ENCODE measurements around the gene PLXNA3.

The PLXNA3 gene

GRCh38 chrX:154435171-154435733, 22.8 kb upstream of the PLXNA3 start:
- no peak for DNase-seq

GRCh38 chrX:154436374-154436982, 21.6 kb upstream of the PLXNA3 start:
- DNase-seq = no peak

GRCh38 chrX:154436983-154437752, 20.9 kb upstream of the PLXNA3 start, which contains the start of gene GDI1:
GDI1 (plus strand) TSS chrX:154437154; CDS start chrX:154437255, 101 bp downstream.
- peak; percentile 19 to 29 for DNase-seq

GRCh38 chrX:154437971-154438893, 19.8 kb upstream of the PLXNA3 start:
- DNase-seq = no peak

- DNase-seq = no peak
Observed at GRCh38 chrX:154439841-154440240, 18.2 kb upstream of the PLXNA3 start.

- DNase-seq = no peak
Observed at GRCh38 chrX:154440623-154441357, 17.3 kb upstream of the PLXNA3 start.

GRCh38 chrX:154441564-154441963, 16.5 kb upstream of the PLXNA3 start:
- no peak for DNase-seq

- no peak for DNase-seq
Observed at GRCh38 chrX:154441984-154442707, 15.9 kb upstream of the PLXNA3 start.

- no peak for DNase-seq
Observed at GRCh38 chrX:154443479-154443910, 14.6 kb upstream of the PLXNA3 start.

- peak; percentile 56 to 60 for DNase-seq
Observed at GRCh38 chrX:154443992-154444754, 13.9 kb upstream of the PLXNA3 start, which contains the start of gene FAM50A. FAM50A (plus strand) TSS chrX:154444141; CDS start chrX:154444236, 95 bp downstream.

GRCh38 chrX:154444755-154445246, 13.3 kb upstream of the PLXNA3 start:
- no peak for DNase-seq

GRCh38 chrX:154445776-154446175, 12.3 kb upstream of the PLXNA3 start:
- DNase-seq = no peak

- no peak for DNase-seq
Observed at GRCh38 chrX:154446430-154446829, 11.7 kb upstream of the PLXNA3 start.

GRCh38 chrX:154448484-154448883, 9.6 kb upstream of the PLXNA3 start:
- no peak for DNase-seq

GRCh38 chrX:154449618-154450017, 8.5 kb upstream of the PLXNA3 start:
- no peak for DNase-seq

GRCh38 chrX:154450312-154450711, 7.8 kb upstream of the PLXNA3 start:
- DNase-seq = no peak

GRCh38 chrX:154452823-154453222, 5.3 kb upstream of the PLXNA3 start:
- no peak for DNase-seq

- peak; percentile 8 to 12 for DNase-seq
Observed at GRCh38 chrX:154457491-154458115, 478 bp upstream of the PLXNA3 start.

- no peak for DNase-seq
Observed at GRCh38 chrX:154458954-154459778, 1.1 kb downstream of the PLXNA3 start.

Data from inflammatory macrophage treated with lipopolysaccharide for 1 hour (primary cell).